ENCODE data around the gene GRIK4. TPM values are rescaled to one million over a fixed set of nuclear protein-coding genes. Genes with fewer than 3 reads are reported as not detected.

GRIK4 gene
- total and polyA plus RNA-seq, 8 donors: 0.76 to 10.1 (median 7.7) TPM

- intact Hi-C loops (cut with DNase I): loop anchor here in 1 of 2 donors (5.0 to 10.0 kb wide), 2 partner anchors 159 to 347 kb away; partner anchors contain the start of gene ARHGEF12
- no peak for ATAC-seq
Measured at GRCh38 chr11:120681434-120682331, 170.1 kb downstream of the GRIK4 start.

GRCh38 chr11:120682332-120682649, 170.7 kb downstream of the GRIK4 start:
- DNase-seq: no peak
- H3K36me3 ChIP-seq: no peaks in the 10 kb centered on the region
- H3K4me3 ChIP-seq: no peak overlapping the region
- no peak for TF ChIP-seq CTCF (IDR thresholded peaks at IDR 0.05)
- no peak for ATAC-seq
- no peak overlapping the region for H3K27ac ChIP-seq
- H3K4me1 ChIP-seq: no peaks in the 10 kb centered on the region
- H3K27me3 ChIP-seq: peaks cover 0 to 23% of the 10 kb centered on the region in 2 donors
- intact Hi-C loops (cut with DNase I): loop anchor here in 1 of 2 donors (5.0 to 10.0 kb wide), 2 partner anchors 160 to 347 kb away; partner anchors contain the start of gene ARHGEF12
- H3K9me3 ChIP-seq: no peaks in the 10 kb centered on the region

More at GRCh38 chr11:120681434-120682331, 170.1 kb downstream of the GRIK4 start:
- TF ChIP-seq CTCF (IDR thresholded peaks at IDR 0.05): no peak
- no peaks in the 10 kb centered on the region for H3K36me3 ChIP-seq
- DNase-seq: no peak
- no peaks in the 10 kb centered on the region for H3K9me3 ChIP-seq
- no peak overlapping the region for H3K27ac ChIP-seq
- peaks cover 0 to 23% of the 10 kb centered on the region in 2 donors for H3K27me3 ChIP-seq
- H3K4me1 ChIP-seq: no peaks in the 10 kb centered on the region
- no peak overlapping the region for H3K4me3 ChIP-seq

- Histone ChIP-seq H3K9me3 (no peaks in the 10 kb centered on the region), H3K4me3 (no peak overlapping the region), H3K27me3 (peaks cover 0 to 23% of the 10 kb centered on the region in 2 donors), H3K4me1 (no peaks in the 10 kb centered on the region), H3K36me3 (no peaks in the 10 kb centered on the region), H3K27ac (no peak overlapping the region)
- no peak for ATAC-seq
- TF ChIP-seq CTCF (IDR thresholded peaks at IDR 0.05): no peak
- no peak for DNase-seq
- intact Hi-C loops (cut with DNase I): loop anchor here in 1 of 2 donors (5.0 to 10.0 kb wide), 2 partner anchors 161 to 348 kb away; partner anchors contain the start of gene ARHGEF12
Measured at GRCh38 chr11:120682866-120683265, 171.3 kb downstream of the GRIK4 start.

- no peak for TF ChIP-seq CTCF (IDR thresholded peaks at IDR 0.05)
- Histone ChIP-seq H3K9me3 (no peaks in the 10 kb centered on the region), H3K4me1 (no peaks in the 10 kb centered on the region), H3K4me3 (no peak overlapping the region), H3K36me3 (no peaks in the 10 kb centered on the region), H3K27me3 (peaks cover 0 to 26% of the 10 kb centered on the region in 2 donors), H3K27ac (no peak overlapping the region)
- no peak for DNase-seq
- ATAC-seq: no peak
- intact Hi-C loops (cut with DNase I): loop anchor here in 1 of 2 donors (5.0 to 10.0 kb wide), 2 partner anchors 174 to 352 kb away; partner anchors contain the start of genes ARHGEF12 and GRIK4
Measured at GRCh38 chr11:120686516-120686915, 175.0 kb downstream of the GRIK4 start.

- ATAC-seq: no peak
Measured at GRCh38 chr11:120688163-120688562, 176.6 kb downstream of the GRIK4 start.

More at GRCh38 chr11:120688163-120688562, 176.6 kb downstream of the GRIK4 start:
- DNase-seq: no peak
- H3K27me3 ChIP-seq: peaks cover 0 to 18% of the 10 kb centered on the region in 2 donors
- intact Hi-C loops (cut with DNase I): loop anchor here in 1 of 2 donors (5.0 to 10.0 kb wide), 2 partner anchors 176 to 353 kb away; partner anchors contain the start of genes ARHGEF12 and GRIK4
- H3K27ac ChIP-seq: no peak overlapping the region
- no peaks in the 10 kb centered on the region for H3K9me3 ChIP-seq
- no peak overlapping the region for H3K4me3 ChIP-seq
- no peak for TF ChIP-seq CTCF (IDR thresholded peaks at IDR 0.05)
- H3K36me3 ChIP-seq: no peaks in the 10 kb centered on the region
- H3K4me1 ChIP-seq: no peaks in the 10 kb centered on the region
